Spleen (tissue), 7 donors: Measurements from ENCODE around the gene FGGY.

Experiments used
- POLR2A ChIP-seq, 3 donors: fragments of 450-650 bp; IDR thresholded peaks; one replicate each; pipeline ENCODE4 v1.5.1; 2017; ENCODE audit warnings: antibody characterized with exemption in 3 of 3, mild to moderate bottlenecking in 1 of 3
- POLR2AphosphoS5 ChIP-seq, 3 donors: sonication (generic); formaldehyde crosslinking; IDR thresholded peaks; one replicate each; pipeline ENCODE4 v1.5.1; 2017; ENCODE audit warnings: antibody characterized with exemption in 3 of 3
- TF ChIP-seq, protein P1 (sequence below), 11 experiments: fragments of 200-600 bp in 7 of 11; fragments of 450-650 bp in 4 of 11; sonication (generic) in 4 of 11; IDR thresholded peaks in 8 of 11; conservative IDR thresholded peaks in 3 of 11; 1 replicate in 7 of 11; 2 replicates in 4 of 11; pipeline versions ENCODE4 v1.4.0 to v1.8.0; 2016 to 2021; ENCODE audit warnings: antibody characterized with exemption in 11 of 11, inconsistent platforms in 4 of 11, mild to moderate bottlenecking in 1 of 11
- donor health status: DM: no; HTN: no; CAD: no; lungs with moderate emphysema.
- donor health status: DM: no; HTN: no; CAD: no.
- donor health status: DM: no; HTN: no; CAD: no.

DNA sequence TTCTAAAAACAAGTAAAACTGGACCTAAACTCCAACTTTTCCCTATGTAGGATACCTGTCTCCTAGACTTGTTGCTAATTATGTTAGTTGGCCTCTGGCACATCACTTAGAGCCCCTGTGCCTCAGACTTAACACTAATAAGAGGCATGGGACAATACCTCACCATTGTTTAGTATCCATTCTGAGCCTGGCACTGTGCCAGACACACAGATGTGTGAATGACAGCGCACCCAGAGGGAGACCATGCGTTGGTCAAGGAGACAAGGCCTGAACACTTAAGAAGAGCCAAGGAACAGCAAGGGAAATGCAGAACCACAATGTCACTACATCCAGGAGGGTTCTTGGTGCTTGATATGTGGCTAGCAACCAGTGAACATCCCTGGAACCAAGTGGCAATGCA, 189.1 kb downstream of the FGGY start:
- TF ChIP-seq, protein P1, sequence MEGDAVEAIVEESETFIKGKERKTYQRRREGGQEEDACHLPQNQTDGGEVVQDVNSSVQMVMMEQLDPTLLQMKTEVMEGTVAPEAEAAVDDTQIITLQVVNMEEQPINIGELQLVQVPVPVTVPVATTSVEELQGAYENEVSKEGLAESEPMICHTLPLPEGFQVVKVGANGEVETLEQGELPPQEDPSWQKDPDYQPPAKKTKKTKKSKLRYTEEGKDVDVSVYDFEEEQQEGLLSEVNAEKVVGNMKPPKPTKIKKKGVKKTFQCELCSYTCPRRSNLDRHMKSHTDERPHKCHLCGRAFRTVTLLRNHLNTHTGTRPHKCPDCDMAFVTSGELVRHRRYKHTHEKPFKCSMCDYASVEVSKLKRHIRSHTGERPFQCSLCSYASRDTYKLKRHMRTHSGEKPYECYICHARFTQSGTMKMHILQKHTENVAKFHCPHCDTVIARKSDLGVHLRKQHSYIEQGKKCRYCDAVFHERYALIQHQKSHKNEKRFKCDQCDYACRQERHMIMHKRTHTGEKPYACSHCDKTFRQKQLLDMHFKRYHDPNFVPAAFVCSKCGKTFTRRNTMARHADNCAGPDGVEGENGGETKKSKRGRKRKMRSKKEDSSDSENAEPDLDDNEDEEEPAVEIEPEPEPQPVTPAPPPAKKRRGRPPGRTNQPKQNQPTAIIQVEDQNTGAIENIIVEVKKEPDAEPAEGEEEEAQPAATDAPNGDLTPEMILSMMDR (IDR thresholded peaks at IDR 0.05 in 8 of 11, conservative IDR thresholded peaks at IDR 0.05 in 3 of 11), result no peak
- TF ChIP-seq POLR2A (IDR thresholded peaks at IDR 0.05), result no peak
- no peak for TF ChIP-seq POLR2AphosphoS5 (IDR thresholded peaks at IDR 0.05)
